OCI-LY1 (cell line): ENCODE results near the gene PEAR1.

Experiments
- H2AFZ ChIP-seq: fragments of 200-600 bp; sonication (generic), shearing (Covaris generic); 2 replicates; pipeline ENCODE4 v1.6.0; 2014; ENCODE audit warnings: antibody characterized with exemption, mild to moderate bottlenecking, low read length
- H3F3A ChIP-seq: fragments of 200-600 bp; sonication (generic), shearing (Covaris generic); 2 replicates; pipeline ENCODE4 v1.6.0; 2014; ENCODE audit warnings: mild to moderate bottlenecking, antibody characterized with exemption, low read length, moderate library complexity; ENCODE audit not compliant: insufficient read depth
- H3K27ac ChIP-seq: fragments of 200-600 bp; sonication (generic); 2 replicates; pipeline ENCODE4 v1.5.1; 2014; ENCODE audit warnings: low read length, mixed run types, mild to moderate bottlenecking, low read depth; ENCODE audit not compliant: poor library complexity, severe bottlenecking
- H3K27me3 ChIP-seq: fragments of 200-600 bp; sonication (generic); 2 replicates; pipeline ENCODE4 v1.6.0; 2014; ENCODE audit warnings: antibody characterized with exemption, mild to moderate bottlenecking, low read length, moderate library complexity; ENCODE audit not compliant: insufficient read depth
- H3K36me3 ChIP-seq: fragments of 200-600 bp; sonication (generic); 2 replicates; pipeline ENCODE4 v1.6.1; 2014; ENCODE audit warnings: mild to moderate bottlenecking, antibody characterized with exemption, low read length, moderate library complexity, mixed read lengths; ENCODE audit not compliant: insufficient read depth
- H3K4me1 ChIP-seq: fragments of 200-600 bp; sonication (generic); 2 replicates; pipeline ENCODE4 v1.5.1; 2014; ENCODE audit warnings: mild to moderate bottlenecking, low read length, moderate library complexity; ENCODE audit not compliant: insufficient read depth, severe bottlenecking
- H3K4me2 ChIP-seq: fragments of 200-600 bp; sonication (generic), shearing (Covaris generic); 2 replicates; pipeline ENCODE4 v1.6.1; 2014; ENCODE audit warnings: low read length
- H3K4me3 ChIP-seq: fragments of 200-600 bp; sonication (generic); 2 replicates; pipeline ENCODE4 v1.5.1; 2014; ENCODE audit warnings: low read length, low read depth, mild to moderate bottlenecking, mixed read lengths; ENCODE audit not compliant: poor library complexity, severe bottlenecking
- H3K79me2 ChIP-seq: fragments of 200-600 bp; shearing (Covaris generic); 2 replicates; pipeline ENCODE4 v1.6.1; 2016; ENCODE audit warnings: mixed run types, low read length, mixed read lengths; ENCODE audit not compliant: insufficient read depth
- H3K9ac ChIP-seq: fragments of 200-600 bp; sonication (generic), shearing (Covaris generic); 2 replicates; pipeline ENCODE4 v1.6.1; 2014; ENCODE audit warnings: mild to moderate bottlenecking, low read length, mixed read lengths
- H3K9me2 ChIP-seq: fragments of 200-600 bp; sonication (generic), shearing (Covaris generic); 2 replicates; pipeline ENCODE4 v1.6.1; 2014; ENCODE audit warnings: low read depth, mild to moderate bottlenecking, low read length, mixed read lengths
- H3K9me3 ChIP-seq: fragments of 200-600 bp; shearing (Covaris generic); 2 replicates; pipeline ENCODE4 v1.6.1; 2014; ENCODE audit warnings: low read length, mixed read lengths
- H4K20me1 ChIP-seq: fragments of 200-600 bp; sonication (generic), shearing (Covaris generic); 2 replicates; pipeline ENCODE4 v1.6.0; 2016; ENCODE audit warnings: mild to moderate bottlenecking, low read length; ENCODE audit not compliant: insufficient read depth
- CTCF ChIP-seq: fragments of 200-600 bp; sonication (generic), shearing (Covaris generic); IDR thresholded peaks from 2 replicates; pipeline ENCODE4 v1.5.1; 2017; ENCODE audit warnings: mild to moderate bottlenecking, antibody characterized with exemption, low read length, moderate library complexity, mixed read lengths
- EZH2 ChIP-seq: fragments of 200-600 bp; sonication (generic), shearing (Covaris generic); IDR thresholded peaks from 2 replicates; pipeline ENCODE4 v1.8.0; 2017; ENCODE audit warnings: borderline replicate concordance, mixed run types, mild to moderate bottlenecking, antibody characterized with exemption, low read length, moderate library complexity, mixed read lengths

Gene PEAR1

DNA sequence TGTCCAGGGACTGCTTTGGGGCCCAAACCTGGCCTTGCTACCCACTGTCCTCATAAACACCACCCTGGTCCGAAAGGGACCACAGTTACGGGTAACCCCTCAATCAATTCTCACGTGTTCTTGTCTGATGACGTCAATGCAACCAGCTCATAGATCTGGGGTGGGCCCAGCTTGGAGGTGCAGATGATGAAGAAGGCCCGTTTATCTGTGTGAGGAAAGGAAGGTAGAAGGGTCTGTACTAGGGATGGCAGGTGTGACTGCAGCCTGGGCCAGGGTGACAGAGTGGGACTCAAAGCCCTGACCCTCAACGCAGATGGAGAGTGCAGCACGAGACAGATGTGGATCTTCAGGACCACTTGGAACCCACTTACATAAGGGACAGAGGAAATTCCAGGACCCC, 49.1 kb downstream of the PEAR1 start:
- Histone ChIP-seq H3K9ac (no peak overlapping the region), H3K36me3 (no peaks in the 10 kb centered on the region), H3K27ac (no peak overlapping the region), H3K4me2 (no peak overlapping the region), H3K9me2 (no peaks in the 10 kb centered on the region), H3K27me3 (0 out of 2 replicates have a peak, but pooled peaks cover 5% of the 10 kb centered on the region), H3K79me2 (no peaks in the 10 kb centered on the region), H3K4me3 (no peak overlapping the region), H2AFZ (no peak overlapping the region), H3K9me3 (no peaks in the 10 kb centered on the region), H3F3A (no peaks in the 10 kb centered on the region), H3K4me1 (no peaks in the 10 kb centered on the region), H4K20me1 (no peaks in the 10 kb centered on the region)
- no peak for TF ChIP-seq CTCF
- no peak for TF ChIP-seq EZH2

- Histone ChIP-seq H3K4me1 (no peaks in the 10 kb centered on the region), H3K79me2 (no peaks in the 10 kb centered on the region), H3K27me3 (0 out of 2 replicates have a peak, but pooled peaks cover 5% of the 10 kb centered on the region), H3K4me3 (no peak overlapping the region), H3K9ac (no peak overlapping the region), H4K20me1 (no peaks in the 10 kb centered on the region), H3K36me3 (no peaks in the 10 kb centered on the region), H3K9me3 (no peaks in the 10 kb centered on the region), H3K9me2 (no peaks in the 10 kb centered on the region), H3K27ac (no peak overlapping the region), H3F3A (no peaks in the 10 kb centered on the region), H2AFZ (no peak overlapping the region), H3K4me2 (no peak overlapping the region)
- TF ChIP-seq CTCF (no peak), EZH2 (no peak)
Observed at GRCh38 chr1:156943756-156944155, 50.2 kb downstream of the PEAR1 start.

DNA sequence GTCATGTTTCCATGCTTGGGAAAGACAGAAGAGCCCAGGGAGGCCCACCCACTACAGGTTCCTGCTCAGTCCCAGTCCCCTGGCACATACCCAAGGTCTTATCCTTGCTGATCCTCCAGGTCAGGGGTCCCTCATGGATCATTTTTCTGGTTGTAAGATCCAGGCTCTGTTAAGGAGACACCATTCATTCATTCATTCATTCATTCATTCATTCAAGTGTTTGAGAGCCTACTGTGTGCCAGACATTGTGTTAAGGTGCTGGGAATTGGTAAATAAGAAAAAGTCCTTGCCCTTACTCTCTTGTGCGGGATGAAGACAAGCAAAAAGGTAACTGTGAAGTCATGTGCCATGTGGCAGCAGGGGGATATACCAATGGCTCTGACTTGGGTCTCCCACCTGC, 50.8 kb downstream of the PEAR1 start:
- Histone ChIP-seq H3K27me3 (0 out of 2 replicates have a peak, but pooled peaks cover 5% of the 10 kb centered on the region), H3K4me1 (no peaks in the 10 kb centered on the region), H3K36me3 (no peaks in the 10 kb centered on the region), H2AFZ (no peak overlapping the region), H3K9me2 (no peaks in the 10 kb centered on the region), H3K79me2 (no peaks in the 10 kb centered on the region), H4K20me1 (no peaks in the 10 kb centered on the region), H3K27ac (no peak overlapping the region), H3K4me3 (no peak overlapping the region), H3K9ac (no peak overlapping the region), H3F3A (no peaks in the 10 kb centered on the region), H3K4me2 (no peak overlapping the region), H3K9me3 (no peaks in the 10 kb centered on the region)
- TF ChIP-seq EZH2 (no peak), CTCF (no peak)
